Stimulated activated naive B cell treated with anti-CD40 and anti-IgM and Interleukin-4, amounts not matched to agents 10 μg/mL and 1 μg/mL and 100 μg/mL, for 72 hours (primary cell): Measurements from ENCODE around the gene UNC93B1.

Experiments
- ATAC-seq, 2 donors: fragments of 150-1000 bp; cut with Tn5 transposase; replicated peaks; 2 replicates each; pipeline ENCODE4 v1.10.0; 2021; ENCODE audit warnings: moderate library complexity in 1 of 2
- DNase-seq: peaks from one replicate; pipeline ENCODE4 v3.0.0; 2021
- H3K27ac Mint-ChIP-seq: one replicate; pipeline ENCODE4 v1.8.0; 2022; ENCODE audit warnings: mild to moderate bottlenecking, mixed read lengths
- H3K27me3 Mint-ChIP-seq, 2 donors: one replicate each; pipeline ENCODE4 v1.8.0; 2022; ENCODE audit warnings: mixed read lengths in 2 of 2
- H3K36me3 Mint-ChIP-seq, 2 donors: one replicate each; pipeline ENCODE4 v1.8.0; 2022; ENCODE audit warnings: mixed read lengths in 2 of 2, mild to moderate bottlenecking in 1 of 2
- H3K4me1 Mint-ChIP-seq, 2 donors: one replicate each; pipeline ENCODE4 v1.8.0; 2022; ENCODE audit warnings: mixed read lengths in 2 of 2, mild to moderate bottlenecking in 1 of 2
- H3K4me3 Mint-ChIP-seq, 2 donors: one replicate each; pipeline ENCODE4 v1.8.0; 2022; ENCODE audit warnings: mild to moderate bottlenecking in 2 of 2, mixed read lengths in 2 of 2, moderate library complexity in 1 of 2
- H3K9me3 Mint-ChIP-seq, 2 donors: one replicate each; pipeline ENCODE4 v1.8.0; 2022; ENCODE audit warnings: mixed read lengths in 2 of 2, mild to moderate bottlenecking in 1 of 2

The UNC93B1 gene

DNA sequence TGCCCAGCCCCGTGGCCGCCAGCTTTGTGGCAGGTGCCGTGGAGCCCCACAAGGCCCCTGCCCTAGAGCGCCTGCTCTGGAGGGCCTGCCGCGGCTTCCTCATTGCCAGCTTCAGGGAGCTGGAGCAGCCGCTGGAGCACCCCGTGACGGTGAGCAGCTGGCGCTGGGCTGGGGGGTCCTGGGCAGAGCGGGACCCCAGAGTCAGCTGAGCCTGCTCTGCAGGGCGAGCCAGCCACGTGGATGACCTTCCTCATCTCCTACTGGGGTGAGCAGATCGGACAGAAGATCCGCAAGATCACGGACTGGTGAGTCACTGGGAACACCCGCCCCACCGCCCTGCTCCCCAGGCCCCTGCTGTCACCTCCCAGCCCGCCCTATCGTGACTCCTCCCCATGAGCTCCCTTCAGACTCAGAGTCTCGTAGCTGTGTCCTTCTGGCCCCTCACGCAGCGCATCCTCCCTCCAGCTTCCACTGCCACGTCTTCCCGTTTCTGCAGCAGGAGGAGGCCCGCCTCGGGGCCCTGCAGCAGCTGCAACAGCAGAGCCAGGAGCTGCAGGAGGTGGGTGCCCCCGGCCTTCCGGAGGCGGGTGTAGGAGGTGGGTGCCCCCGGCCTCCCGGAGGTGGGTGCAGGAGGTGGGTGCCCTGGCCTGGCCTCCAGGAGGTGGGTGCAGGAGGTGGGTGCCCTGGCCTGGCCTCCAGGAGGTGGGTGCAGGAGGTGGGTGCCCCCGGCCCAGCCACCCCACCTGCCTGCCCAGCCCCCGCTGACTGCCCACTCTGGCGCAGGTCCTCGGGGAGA is 39.6 kb upstream of the UNC93B1 start:
- Mint-ChIP-seq H3K9me3 (no peaks in the 10 kb centered on the region), H3K27me3 (no peaks in the 10 kb centered on the region), H3K27ac (no peak overlapping the region), H3K4me3 (no peak overlapping the region), H3K4me1 (peaks cover 10 to 35% of the 10 kb centered on the region in 2 donors), H3K36me3 (peaks cover 36 to 38% of the 10 kb centered on the region in 2 donors)
- ATAC-seq (no peak), DNase-seq (no peak)

DNA sequence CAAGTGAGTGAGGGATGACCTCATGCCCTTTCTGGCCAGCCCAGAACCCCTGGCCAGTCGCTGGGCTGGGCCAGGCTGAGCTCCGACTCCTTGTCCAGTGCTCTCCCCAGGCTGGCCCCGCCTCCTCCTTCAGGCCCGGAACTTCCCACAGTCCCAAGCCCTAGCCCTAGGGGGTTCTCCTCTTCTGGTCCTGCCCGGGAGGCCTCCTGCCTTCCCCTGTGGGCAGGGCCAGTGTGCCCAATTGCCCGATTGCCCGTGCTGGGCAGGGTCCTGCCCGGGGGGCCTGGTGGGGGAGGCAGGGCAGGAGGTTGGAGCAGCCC is 39.1 kb upstream of the UNC93B1 start:
- ATAC-seq, result no peak
- H3K4me3 Mint-ChIP-seq, result no peak overlapping the region

DNA sequence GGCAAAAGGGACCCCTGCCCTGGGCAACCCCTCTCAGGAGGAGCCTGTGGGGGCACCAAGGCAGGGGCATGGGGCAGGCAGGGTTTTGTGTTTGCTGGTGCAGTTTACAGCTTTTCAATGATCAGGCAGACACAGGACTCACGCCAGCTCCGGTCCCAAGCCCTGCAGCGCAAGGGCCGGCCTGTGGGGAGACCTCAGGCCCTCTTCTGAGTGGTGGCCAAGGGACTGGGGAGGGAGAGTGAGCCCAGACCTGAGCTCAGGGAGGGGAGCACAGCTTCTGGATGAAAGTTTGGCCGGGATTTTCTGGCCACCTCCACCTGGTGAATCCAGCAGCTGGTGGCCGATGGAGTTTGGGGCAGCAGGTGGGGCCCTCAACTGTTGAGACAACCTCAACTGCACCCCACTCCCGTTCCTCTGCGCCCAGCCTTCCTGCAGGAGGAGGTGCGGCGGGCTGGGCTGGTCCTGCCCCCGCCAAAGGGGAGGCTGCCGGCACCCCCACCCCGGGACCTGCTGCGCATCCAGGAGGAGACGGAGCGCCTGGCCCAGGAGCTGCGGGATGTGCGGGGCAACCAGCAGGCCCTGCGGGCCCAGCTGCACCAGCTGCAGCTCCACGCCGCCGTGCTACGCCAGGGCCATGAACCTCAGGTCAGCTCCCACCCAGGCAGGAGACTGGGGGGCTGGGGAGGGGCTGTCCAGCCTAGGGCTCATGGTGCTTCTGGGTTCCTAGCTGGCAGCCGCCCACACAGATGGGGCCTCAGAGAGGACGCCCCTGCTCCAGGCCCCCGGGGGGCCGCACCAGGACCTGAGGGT is 38.5 kb upstream of the UNC93B1 start:
- Mint-ChIP-seq H3K4me3 (no peak overlapping the region), H3K4me1 (peaks cover 10 to 41% of the 10 kb centered on the region in 2 donors), H3K27me3 (no peaks in the 10 kb centered on the region), H3K27ac (no peak overlapping the region), H3K36me3 (peaks cover 30% of the 10 kb centered on the region in 2 donors), H3K9me3 (no peaks in the 10 kb centered on the region)
- no peak for DNase-seq
- ATAC-seq, result no peak

More for the DNA sequence above, 39.1 kb upstream of the UNC93B1 start:
- H3K27ac Mint-ChIP-seq, result no peak overlapping the region
- no peaks in the 10 kb centered on the region for H3K9me3 Mint-ChIP-seq
- peaks cover 34 to 36% of the 10 kb centered on the region in 2 donors for H3K36me3 Mint-ChIP-seq
- DNase-seq, result no peak
- peaks cover 10 to 39% of the 10 kb centered on the region in 2 donors for H3K4me1 Mint-ChIP-seq
- no peaks in the 10 kb centered on the region for H3K27me3 Mint-ChIP-seq

DNA sequence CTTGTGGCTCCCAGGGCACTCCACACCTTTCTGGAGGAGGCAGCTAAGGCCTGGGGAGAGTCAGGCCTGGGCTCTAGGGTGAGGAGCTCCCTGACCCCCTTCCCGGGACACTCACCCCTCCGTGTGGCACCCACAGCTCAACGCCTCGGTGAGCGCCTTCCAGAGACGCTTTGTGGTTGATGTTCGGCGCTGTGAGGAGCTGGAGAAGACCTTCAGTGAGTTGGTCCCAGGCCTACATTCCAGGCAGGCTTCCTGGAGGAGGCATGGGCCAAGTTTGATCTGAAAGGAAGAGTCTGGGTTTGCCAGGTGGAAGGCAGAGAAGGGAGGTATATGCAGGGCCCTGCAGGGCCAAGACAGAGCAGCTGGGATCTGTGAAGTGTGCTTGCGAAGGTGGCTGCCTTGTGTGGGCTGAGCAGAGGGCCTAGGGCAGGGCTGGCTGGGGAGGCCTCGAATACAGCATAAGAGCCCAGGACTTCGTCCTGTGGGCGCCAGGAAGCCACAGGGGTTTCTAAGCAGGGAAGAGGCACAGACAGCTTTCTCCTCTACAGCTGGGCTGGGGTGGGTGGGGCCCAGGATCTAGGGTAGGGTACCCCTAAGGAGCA is 37.8 kb upstream of the UNC93B1 start:
- peak overlapping the region in 1 of 2 donors; percentile 43 for H3K4me3 Mint-ChIP-seq
- H3K27ac Mint-ChIP-seq, result no peak overlapping the region
- peaks cover 30 to 32% of the 10 kb centered on the region in 2 donors for H3K36me3 Mint-ChIP-seq
- no peaks in the 10 kb centered on the region for H3K27me3 Mint-ChIP-seq
- H3K9me3 Mint-ChIP-seq, result no peaks in the 10 kb centered on the region
- peaks cover 16 to 48% of the 10 kb centered on the region in 2 donors for H3K4me1 Mint-ChIP-seq
- no peak for ATAC-seq
- DNase-seq, result no peak

DNA sequence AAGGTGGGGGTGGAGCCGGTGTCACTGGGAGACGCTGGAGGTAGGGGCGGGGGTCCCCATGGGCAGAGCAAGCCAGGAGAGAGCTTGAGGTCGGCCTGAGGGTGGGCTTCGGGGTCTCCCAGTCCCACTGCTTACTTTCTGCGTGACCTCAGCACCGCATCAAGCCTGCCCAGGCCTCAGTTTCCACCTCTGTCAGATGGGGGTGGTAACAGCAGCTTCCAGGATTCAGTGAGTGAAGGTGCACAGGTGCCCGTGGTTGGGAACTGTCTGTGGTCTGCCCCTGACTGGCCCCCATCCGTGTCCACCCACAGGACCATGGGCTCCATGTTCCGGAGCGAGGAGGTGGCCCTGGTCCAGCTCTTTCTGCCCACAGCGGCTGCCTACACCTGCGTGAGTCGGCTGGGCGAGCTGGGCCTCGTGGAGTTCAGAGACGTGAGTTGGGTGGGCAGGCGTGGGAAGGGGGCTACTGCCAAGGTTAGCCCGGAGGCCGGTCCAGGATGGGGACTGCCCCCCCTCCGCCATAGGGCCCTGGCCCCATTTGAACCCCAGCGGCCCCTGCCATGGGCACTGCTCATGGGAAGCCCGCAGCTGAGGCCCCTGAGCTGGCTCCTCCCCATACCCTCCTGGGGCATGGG is 37.2 kb upstream of the UNC93B1 start:
- ATAC-seq, result no peak
- no peak for DNase-seq
- Mint-ChIP-seq H3K4me3 (peak overlapping the region; percentile 95 to 98), H3K36me3 (peaks cover 29 to 30% of the 10 kb centered on the region in 2 donors), H3K27me3 (no peaks in the 10 kb centered on the region), H3K27ac (peak overlapping the region; percentile 97), H3K4me1 (peaks cover 17 to 52% of the 10 kb centered on the region in 2 donors), H3K9me3 (no peaks in the 10 kb centered on the region)

DNA sequence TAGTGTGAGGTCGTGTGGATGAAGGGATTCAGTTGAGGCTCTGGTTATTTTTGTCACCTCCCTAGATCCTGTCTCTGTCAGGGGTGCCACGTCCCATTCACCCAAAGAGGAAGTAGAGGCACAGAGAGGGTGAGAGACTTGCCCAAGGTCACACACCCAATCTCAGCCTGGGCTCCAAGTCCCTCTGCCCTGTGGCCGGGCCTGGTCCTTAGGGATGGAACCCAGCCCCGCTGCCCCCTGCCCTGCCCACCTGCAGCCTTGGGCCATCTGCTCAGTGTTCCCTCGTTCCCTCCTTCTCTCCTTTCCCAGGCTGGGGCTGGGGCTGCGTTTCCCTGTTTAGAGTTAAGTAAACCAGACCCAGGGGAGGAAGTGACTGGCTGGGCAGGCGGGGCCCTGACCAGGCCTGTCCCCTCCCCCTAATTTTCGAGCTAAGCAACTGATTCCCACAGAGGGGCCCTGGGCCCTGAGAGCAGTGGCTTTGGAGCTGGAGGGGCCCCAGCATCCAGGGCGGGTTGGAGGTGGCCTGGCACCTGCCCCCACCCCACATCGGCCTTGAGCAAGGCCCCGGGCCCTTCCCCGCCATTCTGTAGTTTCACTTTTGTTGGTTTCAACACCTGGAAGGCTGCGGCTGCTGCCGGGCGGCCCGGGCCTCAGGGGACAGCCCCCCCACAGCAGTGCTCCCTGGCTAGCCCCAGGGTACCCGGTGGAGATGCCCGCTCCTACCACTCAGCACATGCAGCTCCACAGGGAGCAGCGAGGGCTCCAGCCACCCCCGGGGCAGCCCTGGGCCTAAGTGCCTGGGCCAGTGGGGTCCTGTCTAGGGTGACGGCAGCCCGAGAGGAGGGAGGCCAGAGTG is 36.4 kb upstream of the UNC93B1 start:
- H3K27me3 Mint-ChIP-seq, result no peaks in the 10 kb centered on the region
- DNase-seq (peak; percentile 61), ATAC-seq (peak; percentile 65 to 72)
- peak overlapping the region; percentile 95 to 98 for H3K4me3 Mint-ChIP-seq
- H3K4me1 Mint-ChIP-seq, result peaks cover 17 to 52% of the 10 kb centered on the region in 2 donors
- peak overlapping the region; percentile 97 for H3K27ac Mint-ChIP-seq
- H3K9me3 Mint-ChIP-seq, result no peaks in the 10 kb centered on the region
- H3K36me3 Mint-ChIP-seq, result peaks cover 23 to 26% of the 10 kb centered on the region in 2 donors

DNA sequence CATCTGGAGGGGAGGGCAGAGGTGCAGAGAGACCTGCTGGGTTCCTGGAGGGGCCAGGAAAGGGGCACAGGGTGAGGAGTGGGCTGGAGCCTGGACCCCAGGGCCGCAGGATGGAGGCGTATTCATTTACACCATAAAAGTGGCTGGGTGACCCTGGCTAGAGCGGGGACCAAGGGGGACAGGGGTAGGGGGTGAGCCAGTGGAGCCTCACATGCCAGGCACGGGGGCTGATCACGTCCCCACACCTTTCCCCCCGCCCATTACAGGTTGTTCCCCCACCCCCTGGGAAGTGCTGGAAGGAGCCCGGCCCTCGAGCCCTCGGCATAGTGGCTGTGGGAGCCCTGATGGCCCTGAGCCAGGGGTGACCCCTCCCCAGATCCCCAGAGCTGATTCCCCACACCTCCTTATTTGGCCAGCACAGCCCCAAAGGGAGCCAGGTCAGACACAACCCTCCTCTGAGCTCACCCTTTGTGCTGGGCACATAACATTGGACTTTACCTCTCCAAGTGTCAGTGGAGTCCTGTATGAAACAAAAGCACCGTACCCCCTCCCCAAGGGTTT is 35.7 kb upstream of the UNC93B1 start:
- Mint-ChIP-seq H3K4me3 (peak overlapping the region; percentile 95 to 98), H3K4me1 (peaks cover 17 to 51% of the 10 kb centered on the region in 2 donors), H3K36me3 (peaks cover 18 to 24% of the 10 kb centered on the region in 2 donors), H3K27me3 (no peaks in the 10 kb centered on the region), H3K9me3 (no peaks in the 10 kb centered on the region), H3K27ac (peak overlapping the region; percentile 97)
- peak; percentile 21 for ATAC-seq
- no peak for DNase-seq

DNA sequence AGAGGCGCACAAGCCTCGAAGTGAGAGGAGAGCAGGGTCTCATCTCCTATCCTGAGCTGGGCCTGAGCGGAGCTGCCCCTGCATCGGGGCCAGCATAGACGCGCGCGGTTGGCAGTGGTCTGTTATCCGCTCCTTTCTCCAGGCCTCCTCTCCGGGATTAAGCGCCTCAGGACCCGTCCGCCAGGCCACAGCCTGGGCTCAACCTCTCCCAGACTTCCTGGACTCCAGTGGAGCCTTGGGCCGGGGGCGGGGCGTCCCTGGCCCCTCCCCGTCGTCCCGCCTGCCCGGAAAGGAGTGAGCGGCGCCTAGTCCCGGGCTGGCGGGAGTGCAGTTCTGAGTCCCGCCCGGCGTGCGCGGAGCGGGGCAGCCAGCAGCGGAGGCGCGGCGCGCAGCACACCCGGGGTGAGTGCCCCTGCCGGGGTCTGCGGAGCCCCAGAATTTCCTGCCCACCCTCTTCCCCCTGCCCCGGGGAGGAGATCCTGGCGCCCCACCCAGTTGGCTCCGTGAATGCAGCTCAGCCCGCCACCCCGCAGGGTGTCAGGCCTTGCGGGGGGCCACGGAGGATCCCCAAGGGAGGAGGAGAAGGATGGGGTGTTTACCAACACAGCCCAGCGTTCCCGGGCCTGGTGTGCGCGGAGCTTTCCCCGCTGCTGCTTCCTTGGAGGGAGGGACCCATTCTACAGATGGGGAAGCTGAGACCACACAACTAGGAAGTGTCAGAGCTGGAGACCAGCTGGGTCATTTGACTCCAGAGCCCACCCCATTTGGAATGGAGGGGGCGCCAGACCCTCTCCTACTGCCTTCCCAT is 35.0 kb upstream of the UNC93B1 start, which contains the start of gene TCIRG1:
Gene TCIRG1, plus strand, starts transcription at position 308 of the 808 bp plus-strand sequence. CDS start 2,247 bp downstream, outside the sequence.
- peak; percentile 56 to 61 for ATAC-seq
- peak; percentile 46 for DNase-seq
- no peaks in the 10 kb centered on the region for H3K9me3 Mint-ChIP-seq
- H3K4me1 Mint-ChIP-seq, result peaks cover 17 to 46% of the 10 kb centered on the region in 2 donors
- H3K4me3 Mint-ChIP-seq, result peak within 1 kb of the TSS; percentile 95 to 98
- H3K27ac Mint-ChIP-seq, result peak within 1 kb of the TSS; percentile 97
- H3K36me3 Mint-ChIP-seq, result peaks cover 15 to 24% of the 10 kb centered on the region in 2 donors
- no peaks in the 10 kb centered on the region for H3K27me3 Mint-ChIP-seq

DNA sequence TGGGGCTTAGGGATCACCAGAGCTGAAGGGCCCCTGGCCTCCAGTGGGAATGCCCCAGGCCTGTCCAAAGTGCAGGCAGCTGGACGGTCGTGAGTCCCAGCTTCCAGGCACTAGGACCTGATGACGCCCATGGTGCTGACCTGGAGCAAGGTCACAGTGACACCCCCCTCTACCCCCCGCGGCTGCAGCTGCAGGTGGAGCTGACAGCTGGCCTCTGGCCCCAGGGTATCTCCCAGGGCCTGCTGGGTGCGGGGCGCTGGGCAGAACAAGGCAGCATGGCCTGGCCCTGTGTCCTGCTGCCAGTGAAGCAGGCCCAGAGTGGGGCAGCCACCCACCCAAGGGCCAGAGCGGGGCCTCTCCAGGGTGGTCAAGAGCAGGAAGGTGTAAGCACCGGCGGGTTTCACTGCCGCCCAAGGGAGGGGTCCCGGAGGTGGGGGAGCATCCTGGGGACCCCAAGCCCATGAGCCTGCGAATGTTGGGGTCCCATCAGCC is 34.4 kb upstream of the UNC93B1 start:
- Mint-ChIP-seq H3K4me1 (peaks cover 17 to 46% of the 10 kb centered on the region in 2 donors), H3K4me3 (peak overlapping the region; percentile 95 to 98), H3K9me3 (no peaks in the 10 kb centered on the region), H3K36me3 (peaks cover 19 to 26% of the 10 kb centered on the region in 2 donors), H3K27me3 (no peaks in the 10 kb centered on the region), H3K27ac (no peak overlapping the region)
- DNase-seq (no peak), ATAC-seq (no peak)

DNA sequence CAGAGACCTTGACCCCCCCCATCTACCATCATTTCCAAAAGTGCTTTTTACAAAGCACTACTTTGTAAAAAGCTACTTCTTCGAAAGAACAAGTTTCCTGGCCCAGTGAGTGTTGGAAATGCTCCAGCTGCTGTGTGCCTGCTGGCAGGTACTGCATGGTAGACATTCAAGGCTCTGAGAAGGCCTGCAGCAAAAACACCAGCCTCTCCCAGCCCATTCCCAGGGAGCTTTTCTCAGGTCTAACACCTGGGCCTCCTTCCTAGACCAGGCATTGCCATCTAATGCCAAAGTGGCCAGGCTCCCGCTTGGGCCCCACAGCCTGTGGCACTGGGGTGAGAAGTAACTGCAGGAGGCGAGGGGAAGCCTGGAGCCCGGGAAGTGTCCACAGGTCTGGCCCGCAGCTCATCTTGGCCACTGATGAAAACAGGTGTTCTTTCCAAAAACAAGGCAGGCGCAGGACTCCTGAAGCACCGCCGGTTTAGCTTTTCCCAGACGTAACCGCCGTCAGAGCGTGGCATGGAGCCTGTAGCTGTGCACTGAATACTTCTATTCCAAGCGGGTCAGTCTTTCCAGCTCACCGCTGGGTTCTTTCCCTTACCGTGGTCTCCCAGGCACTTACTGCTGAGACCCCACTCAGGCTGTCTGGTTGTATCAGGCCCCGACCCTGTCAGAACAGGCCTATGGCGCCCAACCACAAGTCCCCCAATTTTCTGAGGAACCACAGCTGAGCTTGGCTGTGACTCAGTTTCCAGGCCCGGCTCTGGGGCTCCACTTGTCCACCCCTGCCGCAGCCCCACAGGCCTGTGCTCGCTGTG is 33.7 kb upstream of the UNC93B1 start:
- H3K4me1 Mint-ChIP-seq, result peaks cover 17 to 46% of the 10 kb centered on the region in 2 donors

DNA sequence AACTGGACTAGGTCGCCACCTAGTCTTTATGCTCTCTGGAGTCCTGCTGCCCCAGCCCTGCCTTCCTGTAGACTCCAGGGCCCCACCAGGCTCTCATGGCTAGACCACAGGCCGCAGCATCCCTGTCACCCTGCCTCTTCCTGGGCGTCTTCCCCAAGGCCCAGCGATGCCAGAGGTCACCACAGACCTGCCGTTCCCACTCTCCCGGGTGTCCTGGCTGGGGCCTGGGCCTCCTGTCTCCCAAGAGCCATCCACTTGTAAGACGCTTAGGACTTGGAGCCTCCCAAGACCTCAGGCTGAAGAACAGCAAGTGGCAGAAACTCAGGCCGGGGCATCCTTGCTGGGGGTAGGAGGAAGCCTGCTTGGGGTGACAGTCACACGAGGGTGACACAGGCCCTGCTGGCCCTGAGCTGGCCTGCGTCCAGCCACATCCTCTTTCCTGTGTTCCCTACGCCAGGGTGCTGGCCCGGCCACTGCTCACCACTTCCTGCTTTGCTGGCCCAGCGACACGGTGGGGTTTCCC is 32.9 kb upstream of the UNC93B1 start:
- ATAC-seq (peak; percentile 19 to 24), DNase-seq (no peak)
- peak overlapping the region; percentile 92 for H3K27ac Mint-ChIP-seq
- peak overlapping the region in 1 of 2 donors; percentile 25 for H3K4me3 Mint-ChIP-seq
- peaks cover 16 to 47% of the 10 kb centered on the region in 2 donors for H3K4me1 Mint-ChIP-seq
- H3K9me3 Mint-ChIP-seq, result no peaks in the 10 kb centered on the region
- no peaks in the 10 kb centered on the region for H3K27me3 Mint-ChIP-seq
- H3K36me3 Mint-ChIP-seq, result peaks cover 18 to 25% of the 10 kb centered on the region in 2 donors

More for the DNA sequence above, 33.7 kb upstream of the UNC93B1 start:
- Mint-ChIP-seq H3K4me3 (peak overlapping the region in 1 of 2 donors; percentile 25), H3K36me3 (peaks cover 19 to 26% of the 10 kb centered on the region in 2 donors), H3K27me3 (no peaks in the 10 kb centered on the region), H3K27ac (peak overlapping the region; percentile 92), H3K9me3 (no peaks in the 10 kb centered on the region)
- ATAC-seq (no peak), DNase-seq (no peak)
